HepG2 (cell line): Measurements from ENCODE around the gene TRIM69. TPM values are rescaled to one million over a fixed set of nuclear protein-coding genes. Genes with fewer than 3 reads are reported as not detected.

Source experiments
- ARNT ChIP-seq: fragments of 450-650 bp; IDR thresholded peaks from 2 replicates; pipeline ENCODE4 v1.6.1; 2017
- BRD4 ChIP-seq: sonication (generic); formaldehyde crosslinking; IDR thresholded peaks from 2 replicates; pipeline ENCODE4 v1.4.0; 2020; ENCODE audit warnings: missing genetic modification reagents
- CAMTA2 ChIP-seq: sonication (generic); formaldehyde crosslinking; IDR thresholded peaks from 2 replicates; pipeline ENCODE4 v1.4.0; 2020; ENCODE audit warnings: mild to moderate bottlenecking, missing genetic modification reagents, borderline replicate concordance
- ELF3 ChIP-seq: IDR thresholded peaks from 2 replicates; pipeline ENCODE4 v1.6.1; 2016; ENCODE audit warnings: missing genetic modification reagents, missing compliant biosample characterization
- FOXJ3 ChIP-seq: sonication (generic); formaldehyde crosslinking; IDR thresholded peaks from 2 replicates; pipeline ENCODE4 v1.4.0; 2020; ENCODE audit warnings: missing genetic modification reagents, mild to moderate bottlenecking, borderline replicate concordance
- HNRNPUL1 ChIP-seq: fragments of 200-400 bp; formaldehyde crosslinking; IDR thresholded peaks from 2 replicates; pipeline ENCODE4 v1.6.1; 2017; ENCODE audit warnings: low read depth, mild to moderate bottlenecking, low read length, moderate library complexity
- IKZF4 ChIP-seq: sonication (generic); formaldehyde crosslinking; IDR thresholded peaks from 2 replicates; pipeline ENCODE4 v1.5.1; 2020; ENCODE audit warnings: borderline replicate concordance, mild to moderate bottlenecking, low read depth, missing genetic modification reagents; ENCODE audit errors: not compliant biosample characterization
- KDM6A ChIP-seq: IDR thresholded peaks from 2 replicates; pipeline ENCODE4 v1.6.1; 2016; ENCODE audit warnings: low read depth
- KMT2A ChIP-seq: sonication (generic); formaldehyde crosslinking; IDR thresholded peaks from 2 replicates; pipeline ENCODE4 v1.4.0; 2020; ENCODE audit warnings: missing genetic modification reagents
- POLR2A ChIP-seq, 2 experiments: IDR thresholded peaks; 2 replicates each; pipeline ENCODE4 v1.6.1; 2011; ENCODE audit warnings: low read depth in 2 of 2, low read length in 2 of 2, mild to moderate bottlenecking in 1 of 2, moderate library complexity in 1 of 2; ENCODE audit not compliant: insufficient read depth in 1 of 2
- RBM22 ChIP-seq: fragments of 200-400 bp; formaldehyde crosslinking; optimal IDR thresholded peaks from 2 replicates; pipeline ENCODE3; 2017; ENCODE audit warnings: mild to moderate bottlenecking, low read length, moderate library complexity
- RFXAP ChIP-seq: sonication (generic); formaldehyde crosslinking; IDR thresholded peaks from 2 replicates; pipeline ENCODE4 v1.4.0; 2020; ENCODE audit warnings: missing genetic modification reagents, borderline replicate concordance
- SIX4 ChIP-seq: sonication (generic); formaldehyde crosslinking; IDR thresholded peaks from 2 replicates; pipeline ENCODE4 v1.4.0; 2020; ENCODE audit warnings: missing genetic modification reagents
- SNAI1 ChIP-seq: sonication (generic); formaldehyde crosslinking; IDR thresholded peaks from 2 replicates; pipeline ENCODE4 v1.5.0; 2020; ENCODE audit warnings: mild to moderate bottlenecking, missing genetic modification reagents, borderline replicate concordance
- TP53 ChIP-seq: sonication (generic); formaldehyde crosslinking; conservative IDR thresholded peaks from 2 replicates; pipeline ENCODE4 v1.4.0; 2020; ENCODE audit warnings: missing genetic modification reagents
- ZBTB38 ChIP-seq: sonication (generic); formaldehyde crosslinking; IDR thresholded peaks from 2 replicates; pipeline ENCODE4 v1.5.1; 2020; ENCODE audit warnings: mild to moderate bottlenecking, missing genetic modification reagents
- ZNF44 ChIP-seq: sonication (generic); formaldehyde crosslinking; IDR thresholded peaks from 2 replicates; pipeline ENCODE4 v1.5.1; 2020; ENCODE audit warnings: mild to moderate bottlenecking, missing genetic modification reagents
- ZNF496 ChIP-seq: sonication (generic); formaldehyde crosslinking; IDR thresholded peaks from 2 replicates; pipeline ENCODE4 v1.8.1; 2023; ENCODE audit warnings: mild to moderate bottlenecking, moderate library complexity, missing genetic modification reagents; ENCODE audit not compliant: insufficient replicate concordance
- ZNF703 ChIP-seq: sonication (generic); formaldehyde crosslinking; IDR thresholded peaks from 2 replicates; pipeline ENCODE4 v1.5.1; 2020; ENCODE audit warnings: missing genetic modification reagents, mild to moderate bottlenecking, moderate library complexity, borderline replicate concordance
- ZNF841 ChIP-seq: sonication (generic); formaldehyde crosslinking; IDR thresholded peaks from 2 replicates; pipeline ENCODE4 v1.8.1; 2023; ENCODE audit warnings: missing genetic modification reagents, borderline replicate concordance
- polyA plus RNA-seq, 8 experiments: library from polyadenylated mRNA; depleted of rRNA in 3 of 8; stranded (reverse) in 7 of 8; unstranded in 1 of 8; fragments of >200 nt; fragmentation: Illumina TruSeq in 4 of 8; extraction: Trizol in 4 of 8; gene quantifications; 2 replicates each; pipeline versions ENCODE4 v1.2.1 to v1.2.3, GENCODE V29; 2011 to 2016; ENCODE audit warnings: low read depth in 4 of 8, missing spikeins in 1 of 8, mixed read lengths in 1 of 8; ENCODE audit not compliant: insufficient read depth in 1 of 8
- total RNA-seq, 5 experiments: library from RNA; depleted of rRNA; stranded (reverse); fragments of >200 nt; fragmentation: Illumina TruSeq; extraction: Trizol; gene quantifications; 2 replicates each; pipeline ENCODE4 v1.2.3, GENCODE V29; 2016; ENCODE audit warnings: low read depth in 1 of 5
- TF ChIP-seq, protein P1 (sequence below): sonication (generic); formaldehyde crosslinking; IDR thresholded peaks from 2 replicates; pipeline ENCODE4 v1.4.0; 2020; ENCODE audit warnings: mild to moderate bottlenecking, missing genetic modification reagents
- TF ChIP-seq, protein P2 (sequence below): sonication (generic); formaldehyde crosslinking; IDR thresholded peaks from 2 replicates; pipeline ENCODE4 v1.4.0; 2020; ENCODE audit warnings: mild to moderate bottlenecking, missing genetic modification reagents
- TF ChIP-seq, protein P3 (sequence below): sonication (generic); formaldehyde crosslinking; IDR thresholded peaks from 2 replicates; pipeline ENCODE4 v1.8.1; 2023; ENCODE audit warnings: mild to moderate bottlenecking, missing genetic modification reagents, borderline replicate concordance

The TRIM69 gene
- total and polyA plus RNA-seq, 2 of the 13 experiments (the other 11 are each of a cell fraction or from before 2014, with no cell fraction given), result 2.6 to 3.2 TPM

DNA sequence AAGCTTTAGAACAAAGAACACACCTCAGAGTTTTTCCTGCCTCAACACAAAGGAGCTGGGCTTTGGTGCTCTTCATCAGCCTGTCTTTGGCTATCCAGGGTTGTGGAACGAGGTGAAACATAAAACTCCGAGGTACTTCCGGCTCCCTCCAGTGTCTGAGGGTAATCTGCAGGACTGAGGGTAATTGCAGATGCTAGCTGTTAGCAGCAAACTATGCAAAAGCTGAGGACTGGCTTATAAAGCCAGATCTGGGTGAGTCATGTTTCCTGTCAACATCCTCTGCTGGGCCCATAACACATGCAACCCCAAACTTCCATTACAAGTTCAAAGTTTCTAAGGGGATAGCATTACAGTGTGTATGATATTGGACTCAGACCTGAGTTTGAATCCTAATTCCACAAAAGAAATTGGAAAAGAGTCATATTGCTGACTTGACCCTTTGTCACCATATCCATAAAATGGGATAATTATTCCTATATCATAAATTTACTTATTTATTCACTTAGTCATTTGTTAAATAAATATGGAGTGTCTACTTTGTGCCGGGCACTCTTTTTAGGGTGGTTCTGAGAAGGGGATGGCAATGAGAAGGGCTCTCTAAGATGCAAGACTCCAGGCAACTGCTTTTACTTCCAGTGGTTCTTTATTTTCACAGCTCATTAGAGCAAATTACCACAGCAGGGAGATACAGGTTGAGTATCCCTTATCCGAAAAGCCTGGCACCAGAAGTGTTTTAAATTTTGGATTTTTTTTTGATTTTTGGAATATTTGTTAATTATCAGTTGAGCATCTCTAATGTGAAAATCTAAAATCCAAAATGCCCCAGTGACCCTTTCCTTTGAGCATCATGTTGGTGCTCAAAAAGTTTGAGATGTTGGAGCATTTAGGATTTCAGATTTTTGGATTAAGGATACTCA, 9.5 kb upstream of the TRIM69 start (continued):
- TF ChIP-seq, protein P1, sequence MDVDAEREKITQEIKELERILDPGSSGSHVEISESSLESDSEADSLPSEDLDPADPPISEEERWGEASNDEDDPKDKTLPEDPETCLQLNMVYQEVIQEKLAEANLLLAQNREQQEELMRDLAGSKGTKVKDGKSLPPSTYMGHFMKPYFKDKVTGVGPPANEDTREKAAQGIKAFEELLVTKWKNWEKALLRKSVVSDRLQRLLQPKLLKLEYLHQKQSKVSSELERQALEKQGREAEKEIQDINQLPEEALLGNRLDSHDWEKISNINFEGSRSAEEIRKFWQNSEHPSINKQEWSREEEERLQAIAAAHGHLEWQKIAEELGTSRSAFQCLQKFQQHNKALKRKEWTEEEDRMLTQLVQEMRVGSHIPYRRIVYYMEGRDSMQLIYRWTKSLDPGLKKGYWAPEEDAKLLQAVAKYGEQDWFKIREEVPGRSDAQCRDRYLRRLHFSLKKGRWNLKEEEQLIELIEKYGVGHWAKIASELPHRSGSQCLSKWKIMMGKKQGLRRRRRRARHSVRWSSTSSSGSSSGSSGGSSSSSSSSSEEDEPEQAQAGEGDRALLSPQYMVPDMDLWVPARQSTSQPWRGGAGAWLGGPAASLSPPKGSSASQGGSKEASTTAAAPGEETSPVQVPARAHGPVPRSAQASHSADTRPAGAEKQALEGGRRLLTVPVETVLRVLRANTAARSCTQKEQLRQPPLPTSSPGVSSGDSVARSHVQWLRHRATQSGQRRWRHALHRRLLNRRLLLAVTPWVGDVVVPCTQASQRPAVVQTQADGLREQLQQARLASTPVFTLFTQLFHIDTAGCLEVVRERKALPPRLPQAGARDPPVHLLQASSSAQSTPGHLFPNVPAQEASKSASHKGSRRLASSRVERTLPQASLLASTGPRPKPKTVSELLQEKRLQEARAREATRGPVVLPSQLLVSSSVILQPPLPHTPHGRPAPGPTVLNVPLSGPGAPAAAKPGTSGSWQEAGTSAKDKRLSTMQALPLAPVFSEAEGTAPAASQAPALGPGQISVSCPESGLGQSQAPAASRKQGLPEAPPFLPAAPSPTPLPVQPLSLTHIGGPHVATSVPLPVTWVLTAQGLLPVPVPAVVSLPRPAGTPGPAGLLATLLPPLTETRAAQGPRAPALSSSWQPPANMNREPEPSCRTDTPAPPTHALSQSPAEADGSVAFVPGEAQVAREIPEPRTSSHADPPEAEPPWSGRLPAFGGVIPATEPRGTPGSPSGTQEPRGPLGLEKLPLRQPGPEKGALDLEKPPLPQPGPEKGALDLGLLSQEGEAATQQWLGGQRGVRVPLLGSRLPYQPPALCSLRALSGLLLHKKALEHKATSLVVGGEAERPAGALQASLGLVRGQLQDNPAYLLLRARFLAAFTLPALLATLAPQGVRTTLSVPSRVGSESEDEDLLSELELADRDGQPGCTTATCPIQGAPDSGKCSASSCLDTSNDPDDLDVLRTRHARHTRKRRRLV, result peak; percentile 99
- TF ChIP-seq CAMTA2 (CRISPR knock-in tag) (no peak), ZNF44 (CRISPR knock-in tag) (no peak), RBM22 (no peak), FOXJ3 (CRISPR knock-in tag) (0 out of 2 replicates have a peak, but pooled peaks have one; percentile 17), RFXAP (0 out of 2 replicates have a peak, but pooled peaks have one; percentile 36), IKZF4 (CRISPR knock-in tag) (no peak), SNAI1 (CRISPR knock-in tag) (no peak), BRD4 (CRISPR knock-in tag) (no peak), ZBTB38 (CRISPR knock-in tag) (no peak), TP53 (no peak), KMT2A (CRISPR knock-in tag) (no peak), ZNF703 (no peak), ZNF496 (CRISPR knock-in tag) (no peak), HNRNPUL1 (no peak), SIX4 (CRISPR knock-in tag) (no peak), KDM6A (CRISPR knock-in tag) (no peak), POLR2A (IDR thresholded peaks at IDR 0.05; ENCODE audit: insufficient read depth in 1 of 2, low read depth in 2 of 2, low read length in 2 of 2) (peak in 1 of 2 experiments; percentile 89; a peak in 2 of 4 replicates), ELF3 (CRISPR knock-in tag) (peak; percentile 82), ARNT (no peak), ZNF841 (CRISPR knock-in tag) (no peak)
- TF ChIP-seq, protein P2, sequence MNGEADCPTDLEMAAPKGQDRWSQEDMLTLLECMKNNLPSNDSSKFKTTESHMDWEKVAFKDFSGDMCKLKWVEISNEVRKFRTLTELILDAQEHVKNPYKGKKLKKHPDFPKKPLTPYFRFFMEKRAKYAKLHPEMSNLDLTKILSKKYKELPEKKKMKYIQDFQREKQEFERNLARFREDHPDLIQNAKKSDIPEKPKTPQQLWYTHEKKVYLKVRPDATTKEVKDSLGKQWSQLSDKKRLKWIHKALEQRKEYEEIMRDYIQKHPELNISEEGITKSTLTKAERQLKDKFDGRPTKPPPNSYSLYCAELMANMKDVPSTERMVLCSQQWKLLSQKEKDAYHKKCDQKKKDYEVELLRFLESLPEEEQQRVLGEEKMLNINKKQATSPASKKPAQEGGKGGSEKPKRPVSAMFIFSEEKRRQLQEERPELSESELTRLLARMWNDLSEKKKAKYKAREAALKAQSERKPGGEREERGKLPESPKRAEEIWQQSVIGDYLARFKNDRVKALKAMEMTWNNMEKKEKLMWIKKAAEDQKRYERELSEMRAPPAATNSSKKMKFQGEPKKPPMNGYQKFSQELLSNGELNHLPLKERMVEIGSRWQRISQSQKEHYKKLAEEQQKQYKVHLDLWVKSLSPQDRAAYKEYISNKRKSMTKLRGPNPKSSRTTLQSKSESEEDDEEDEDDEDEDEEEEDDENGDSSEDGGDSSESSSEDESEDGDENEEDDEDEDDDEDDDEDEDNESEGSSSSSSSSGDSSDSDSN (CRISPR knock-in tag), result no peak
- TF ChIP-seq, protein P3, sequence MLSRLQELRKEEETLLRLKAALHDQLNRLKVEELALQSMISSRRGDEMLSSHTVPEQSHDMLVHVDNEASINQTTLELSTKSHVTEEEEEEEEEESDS (CRISPR knock-in tag), result 0 out of 2 replicates have a peak, but pooled peaks have one; percentile 73
